ENCODE results near the gene ROPN1B. TPM values are rescaled to one million over a fixed set of nuclear protein-coding genes. Genes with fewer than 3 reads are reported as not detected.

Gene ROPN1B
- total RNA-seq, 1 experiment from 2014 or later: 0.26 TPM

GRCh38 chr3:126004692-126005091, 35.7 kb downstream of the ROPN1B start:
- H3K27ac ChIP-seq (ENCODE audit: low read length): no peak overlapping the region
- in situ Hi-C loops (cut with HindIII; ENCODE audit: low pct_unique_long_range_greater_than_20kb, low sequenced_read_pairs): no loop called here
- BruUV-seq (replicated peaks): no TSS peak
- ATAC-seq: no peak
- ChIA-PET POLR2A (no interaction called here), CTCF (no interaction called here)
- no peaks in the 10 kb centered on the region for H3K9me3 ChIP-seq (ENCODE audit: control insufficient read depth, insufficient read depth, low read depth, low read length)
- H3K4me1 ChIP-seq (ENCODE audit: control insufficient read depth, insufficient read depth, low read length): no peaks in the 10 kb centered on the region
- no peak overlapping the region for H3K4me3 ChIP-seq (ENCODE audit: low read depth in 2 of 2, low read length in 2 of 2)
- no peaks in the 10 kb centered on the region for H3K27me3 ChIP-seq (ENCODE audit: control insufficient read depth, insufficient read depth, low read length)
- intact Hi-C loops (cut with micrococcal nuclease; ENCODE audit: unreplicated experiment): no loop called here
- H3K36me3 ChIP-seq (ENCODE audit: control insufficient read depth, insufficient read depth, low read length): no peaks in the 10 kb centered on the region
- TF ChIP-seq REST (IDR thresholded peaks at IDR 0.05; ENCODE audit: insufficient read depth in 1 of 2, low read depth in 2 of 2, low read length in 1 of 2): no peak
- no peak for TF ChIP-seq TCF7L2 (IDR thresholded peaks at IDR 0.05; ENCODE audit: low read depth, low read length)
- TF ChIP-seq POLR2AphosphoS5 (IDR thresholded peaks at IDR 0.05; ENCODE audit: low read depth, low read length): no peak
- TF ChIP-seq SIN3A (IDR thresholded peaks at IDR 0.05; ENCODE audit: borderline replicate concordance, insufficient read depth, low read depth, low read length): no peak
- no peak for TF ChIP-seq CTCF (IDR thresholded peaks at IDR 0.05)
- DNase-seq (ENCODE audit: low read depth, low spot score): no peak

- TF ChIP-seq POLR2AphosphoS5 (IDR thresholded peaks at IDR 0.05; ENCODE audit: low read depth, low read length): no peak
- TF ChIP-seq TCF7L2 (IDR thresholded peaks at IDR 0.05; ENCODE audit: low read depth, low read length): no peak
- no peak for TF ChIP-seq REST (IDR thresholded peaks at IDR 0.05; ENCODE audit: insufficient read depth in 1 of 2, low read depth in 2 of 2, low read length in 1 of 2)
- no peak for TF ChIP-seq SIN3A (IDR thresholded peaks at IDR 0.05; ENCODE audit: borderline replicate concordance, insufficient read depth, low read depth, low read length)
- no peak for TF ChIP-seq CTCF (IDR thresholded peaks at IDR 0.05)
- Histone ChIP-seq H3K27ac (ENCODE audit: low read length) (no peak overlapping the region), H3K27me3 (ENCODE audit: control insufficient read depth, insufficient read depth, low read length) (no peaks in the 10 kb centered on the region), H3K4me3 (ENCODE audit: low read depth in 2 of 2, low read length in 2 of 2) (no peak overlapping the region), H3K9me3 (ENCODE audit: control insufficient read depth, insufficient read depth, low read depth, low read length) (no peaks in the 10 kb centered on the region), H3K4me1 (ENCODE audit: control insufficient read depth, insufficient read depth, low read length) (no peaks in the 10 kb centered on the region), H3K36me3 (ENCODE audit: control insufficient read depth, insufficient read depth, low read length) (no peaks in the 10 kb centered on the region)
- intact Hi-C loops (cut with micrococcal nuclease; ENCODE audit: unreplicated experiment): no loop called here
- ChIA-PET CTCF (no interaction called here), POLR2A (no interaction called here)
- in situ Hi-C loops (cut with HindIII; ENCODE audit: low pct_unique_long_range_greater_than_20kb, low sequenced_read_pairs): no loop called here
- no TSS peak for BruUV-seq (replicated peaks)
- ATAC-seq: no peak
- no peak for DNase-seq (ENCODE audit: low read depth, low spot score)
Measured at GRCh38 chr3:126005951-126006350, 37.0 kb downstream of the ROPN1B start.
